ENCODE results near the gene SLC26A5.
A peak's percentile ranks its signal among the peaks of the same experiment; 100 is the strongest.

Gene SLC26A5

DNA sequence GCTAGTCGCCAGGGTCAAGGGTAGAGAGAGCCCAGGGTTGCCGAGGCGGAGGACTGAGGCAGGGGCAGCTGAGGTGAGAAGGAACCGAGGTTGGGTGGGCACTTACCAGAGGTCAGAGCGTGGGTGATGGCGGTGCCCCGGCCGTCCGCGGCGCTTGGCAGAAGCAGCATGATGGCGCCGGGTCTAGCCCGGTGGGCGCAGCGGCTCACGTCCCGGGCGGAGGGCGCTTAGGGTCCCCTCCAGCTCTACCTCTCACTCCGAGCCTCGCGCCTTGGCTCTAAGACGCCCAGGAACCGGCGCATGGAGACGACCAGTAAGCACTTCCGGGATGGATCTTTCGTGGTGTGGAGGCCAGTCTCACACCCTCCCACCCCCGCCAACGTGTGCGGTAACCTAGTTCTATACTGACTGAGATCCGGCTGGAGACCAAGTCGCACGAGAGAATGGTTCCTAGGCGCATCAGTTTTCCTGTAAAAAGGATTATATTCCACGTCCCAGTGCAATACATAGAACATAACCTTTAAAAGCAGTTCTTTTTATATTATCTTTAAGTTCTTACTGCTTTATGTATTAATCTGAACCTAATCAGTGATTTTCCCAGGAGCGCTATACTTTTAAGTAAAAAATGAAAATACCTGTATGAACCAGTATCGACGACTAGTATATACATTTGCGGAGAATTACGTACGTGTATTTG is 101.4 kb downstream of the SLC26A5 start, which contains the start of gene DNAJC2:
TSS of gene DNAJC2 (minus strand) at position 315 of the 697 bp plus-strand sequence. CDS start at position 170, 145 bp downstream.
- DNase-seq = peak; percentile 85

DNA sequence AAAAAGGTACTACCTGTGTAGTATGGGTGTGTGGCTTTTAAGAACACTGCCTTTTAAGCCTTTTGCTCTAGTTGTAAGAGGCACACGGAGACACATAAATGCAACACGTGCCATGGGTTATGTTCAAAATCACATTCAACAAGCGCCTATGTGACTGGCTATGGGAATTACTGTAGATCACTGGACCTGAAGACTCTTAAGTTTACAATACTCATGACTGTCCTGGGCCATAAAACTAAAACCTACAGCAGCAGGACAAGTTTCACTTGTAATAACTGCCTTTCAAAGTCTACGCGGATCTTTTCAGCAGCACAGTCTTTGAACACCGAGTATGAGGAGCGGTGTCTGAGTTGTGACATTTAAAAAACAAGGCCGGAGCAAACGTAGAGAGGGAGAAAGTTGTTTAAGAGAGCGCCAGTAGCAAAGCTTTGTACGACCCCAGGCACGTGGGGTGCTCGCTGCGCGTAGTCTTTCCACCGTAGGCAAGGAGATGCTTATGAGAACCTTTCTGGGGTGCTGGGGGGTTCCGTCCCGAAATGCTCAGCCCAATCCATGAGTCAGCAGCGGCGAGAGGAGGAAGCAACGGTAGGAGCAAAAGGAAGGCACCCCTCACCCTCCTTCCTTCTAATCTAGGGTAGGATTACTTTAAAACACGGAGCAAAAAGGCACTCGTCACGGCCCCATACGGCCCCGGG is 102.1 kb downstream of the SLC26A5 start:
- peak; percentile 4 for DNase-seq

DNA sequence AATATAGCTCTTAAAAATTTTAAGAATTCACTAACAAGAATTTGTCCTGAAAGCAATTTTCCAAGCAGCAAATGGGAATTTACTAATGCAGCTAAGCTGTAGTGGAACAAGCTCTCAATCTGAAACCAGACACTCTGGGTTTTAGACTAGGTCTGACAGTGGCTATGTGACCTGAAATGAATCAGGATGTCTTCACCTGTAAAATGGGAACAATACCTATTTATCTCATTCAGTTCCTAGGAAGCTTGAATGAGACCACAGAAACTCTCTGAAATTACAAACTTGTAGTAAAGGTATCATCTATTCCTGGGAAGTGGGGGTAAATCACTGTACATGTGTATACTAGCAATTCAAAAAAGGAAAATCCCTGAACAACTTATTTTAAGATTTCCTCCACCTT is 102.7 kb downstream of the SLC26A5 start:
- DNase-seq = no peak

DNA sequence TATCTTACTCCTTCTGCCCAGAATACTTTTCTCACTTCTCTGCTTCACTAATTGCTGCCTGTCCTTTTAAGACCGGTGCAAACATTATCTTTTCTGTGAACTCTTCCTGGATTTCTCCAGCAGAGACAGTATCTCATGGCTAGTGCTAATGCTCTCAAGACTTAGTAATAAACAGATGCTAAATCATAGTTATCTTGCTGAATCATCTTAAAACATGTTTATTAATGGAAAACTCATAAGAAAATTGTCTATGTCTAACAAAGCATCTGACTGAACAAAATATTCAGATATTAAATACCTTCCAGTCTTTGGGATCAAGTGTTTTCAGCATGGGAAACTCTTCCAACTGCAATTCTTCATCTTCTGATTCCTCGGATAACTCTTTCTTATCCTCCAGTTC is 104.5 kb downstream of the SLC26A5 start:
- DNase-seq = no peak

DNA sequence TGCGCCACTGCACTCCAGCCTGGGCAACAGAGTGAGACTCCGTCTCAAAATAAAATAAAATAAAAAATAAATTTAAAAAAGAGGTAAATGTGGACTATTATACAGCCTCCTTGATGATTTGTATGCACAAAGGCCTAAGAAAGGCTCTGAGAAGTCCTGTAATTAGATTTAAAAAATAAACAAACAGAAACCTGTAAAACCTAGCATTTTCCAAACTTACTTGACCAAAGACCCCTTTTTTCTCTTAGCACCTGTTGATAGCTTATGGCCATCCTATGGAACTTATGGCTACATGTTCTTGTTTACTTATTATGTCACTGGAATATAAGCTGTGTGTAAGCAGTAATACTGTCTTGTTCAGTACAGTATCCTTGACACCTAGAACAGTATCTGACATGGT is 107.1 kb downstream of the SLC26A5 start:
- DNase-seq = no peak

DNA sequence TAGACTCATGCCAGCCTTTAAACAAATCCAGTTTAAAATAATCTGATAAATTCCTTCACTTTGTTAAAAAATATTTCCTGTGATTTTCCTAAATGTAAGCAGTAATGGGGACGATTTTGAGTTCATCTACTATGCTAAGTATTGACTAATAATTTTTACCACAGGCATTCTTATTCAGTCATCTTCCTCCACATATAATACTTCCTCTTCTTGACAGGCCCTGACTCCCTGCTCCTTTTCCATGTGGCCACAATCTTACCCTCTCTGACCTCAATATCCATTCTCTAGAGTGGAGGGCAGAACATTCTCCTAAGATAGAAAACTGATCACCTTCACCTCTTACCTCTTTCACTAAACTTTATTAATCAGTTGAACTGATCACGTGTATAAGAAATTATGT is 109.2 kb downstream of the SLC26A5 start:
- no peak for DNase-seq

DNA sequence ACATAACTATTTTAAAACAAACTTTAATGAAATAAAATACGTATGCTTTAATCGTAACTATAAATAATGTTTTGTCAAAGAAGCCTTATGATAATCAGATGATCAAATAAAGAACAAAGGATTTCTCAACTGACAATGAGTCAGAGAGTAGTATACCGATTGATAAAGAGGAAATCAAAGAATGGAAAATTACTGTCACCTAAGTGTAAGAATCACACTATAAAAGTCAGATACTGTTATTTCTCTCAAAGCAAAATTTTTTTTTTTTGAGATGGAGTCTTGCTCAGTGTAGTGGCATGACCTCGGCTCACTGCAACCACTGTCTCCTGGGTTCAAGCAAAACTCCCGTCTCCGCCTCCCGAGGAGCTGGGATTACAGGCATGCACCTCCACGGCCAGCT is 120.3 kb downstream of the SLC26A5 start:
- DNase-seq = no peak

Measured in NCI-H1694 treated with DMSO at 0.1 percent for 48 hours (cell line).